NCI-H748 (cell line): ENCODE data around the gene ELMO1.

Source experiments
- DNase-seq: peaks from one replicate; lab custom pipeline; 2025; ENCODE audit not compliant: unreplicated experiment; lab: John Stamatoyannopoulos, UW

Gene ELMO1

DNA sequence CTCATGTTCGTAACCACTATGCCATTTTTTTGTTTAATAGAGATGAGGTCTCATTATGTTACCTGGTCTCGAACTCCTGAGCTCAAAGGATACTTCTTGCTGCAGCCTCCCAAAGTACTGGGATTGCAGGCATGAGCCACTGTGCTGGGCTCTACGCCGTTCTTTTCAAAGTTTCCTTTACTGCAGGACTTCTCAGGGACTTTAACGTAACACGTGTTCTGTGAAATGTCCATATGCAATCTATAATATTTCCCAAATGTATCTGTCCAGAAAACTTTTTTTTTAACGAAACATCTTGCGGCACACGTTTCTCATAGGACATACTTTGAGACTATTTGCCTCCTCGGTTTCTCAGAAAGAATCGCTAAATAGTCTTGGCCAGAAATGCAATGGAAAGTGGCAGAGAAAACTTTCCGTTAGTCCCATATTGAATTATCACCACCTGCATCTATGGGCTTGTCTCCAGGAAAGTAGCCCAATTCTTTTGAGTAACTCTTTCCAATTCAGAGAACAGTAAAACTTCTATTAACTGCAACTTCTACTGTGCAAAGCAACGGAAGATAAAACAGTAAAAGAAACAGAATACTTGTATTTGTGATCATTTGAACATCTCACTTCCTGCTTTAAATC, 96.3 kb downstream of the ELMO1 start:
- DNase-seq: no peak

DNA sequence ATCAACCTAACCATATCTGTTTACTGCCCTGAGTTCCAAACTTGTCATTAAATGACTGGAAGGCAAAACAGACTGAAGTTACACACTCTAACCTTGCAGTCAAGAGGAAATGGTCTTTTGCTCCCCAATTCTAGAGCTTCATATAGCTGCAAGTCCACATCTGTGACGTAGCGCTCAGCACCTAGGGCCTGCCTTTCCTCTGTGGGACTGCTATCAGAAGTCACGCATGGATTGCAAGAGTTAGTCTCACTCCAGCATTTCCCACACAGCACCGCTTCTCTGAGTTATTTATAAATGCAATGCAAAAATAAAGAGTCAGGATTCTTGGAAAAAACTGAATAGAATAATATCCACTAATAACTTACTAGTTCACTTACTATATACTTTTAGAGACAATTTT, 96.9 kb downstream of the ELMO1 start:
- DNase-seq: no peak

- no peak for DNase-seq
These were observed 98.6 kb downstream of the ELMO1 start for GRCh38 chr7:37349979-37350590.

DNA sequence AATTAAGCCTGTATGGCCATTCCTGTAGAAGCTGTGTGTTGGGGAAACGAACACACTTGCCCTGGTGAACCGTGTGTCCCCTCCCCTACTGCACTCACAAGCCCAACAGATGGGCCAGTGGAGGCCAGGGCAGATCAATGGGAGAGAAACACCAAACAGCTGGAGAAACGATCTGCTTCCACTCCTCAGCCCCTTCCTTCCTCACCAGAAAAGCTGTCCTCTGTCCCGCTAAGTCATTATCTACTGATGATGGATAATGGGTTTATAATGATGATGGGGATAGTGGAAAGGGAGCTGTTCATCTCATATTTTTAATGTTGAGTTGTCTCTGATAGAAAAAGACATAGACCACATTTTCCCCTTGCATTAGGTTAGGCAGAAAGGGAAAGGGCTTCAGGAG, 99.7 kb downstream of the ELMO1 start:
- DNase-seq: peak; percentile 37

- DNase-seq: peak; percentile 95
These were observed 101.9 kb downstream of the ELMO1 start for GRCh38 chr7:37346761-37347160.

DNA sequence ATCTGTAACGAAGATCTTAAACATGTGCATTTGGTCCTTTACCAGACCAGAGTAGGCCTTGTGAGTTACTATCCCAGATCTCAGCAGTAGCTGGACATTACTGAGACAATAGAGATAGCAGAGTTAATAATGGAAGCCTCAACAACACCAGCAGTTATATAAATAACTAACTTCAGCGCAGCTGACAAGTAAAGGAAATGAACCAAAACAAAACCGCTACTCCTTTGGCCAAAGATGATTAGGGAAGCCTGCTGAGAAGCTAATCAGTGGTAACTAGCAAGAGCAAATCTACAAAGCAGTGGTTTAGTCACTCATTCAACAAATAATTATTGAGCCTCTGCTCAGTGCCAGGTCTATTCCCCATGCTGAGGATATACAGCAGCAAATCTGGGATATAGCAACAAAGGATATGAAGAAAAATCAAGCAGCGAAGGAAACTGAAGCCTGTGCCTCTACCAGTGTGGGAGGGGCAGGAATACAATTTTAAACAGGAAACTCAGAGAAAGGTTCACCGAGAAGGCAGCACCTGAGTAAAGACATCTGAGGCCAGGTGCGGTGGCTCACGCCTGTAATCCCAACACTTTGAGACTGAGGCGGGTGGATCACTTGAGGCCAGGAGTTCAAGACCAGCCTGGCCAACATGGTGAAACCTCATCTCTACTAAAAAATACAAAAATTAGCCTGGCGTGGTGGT, 103.6 kb downstream of the ELMO1 start:
- DNase-seq: peak; percentile 68

GRCh38 chr7:37342688-37343471, 105.8 kb downstream of the ELMO1 start:
- no peak for DNase-seq

GRCh38 chr7:37342176-37342687, 106.4 kb downstream of the ELMO1 start:
- DNase-seq: no peak

DNA sequence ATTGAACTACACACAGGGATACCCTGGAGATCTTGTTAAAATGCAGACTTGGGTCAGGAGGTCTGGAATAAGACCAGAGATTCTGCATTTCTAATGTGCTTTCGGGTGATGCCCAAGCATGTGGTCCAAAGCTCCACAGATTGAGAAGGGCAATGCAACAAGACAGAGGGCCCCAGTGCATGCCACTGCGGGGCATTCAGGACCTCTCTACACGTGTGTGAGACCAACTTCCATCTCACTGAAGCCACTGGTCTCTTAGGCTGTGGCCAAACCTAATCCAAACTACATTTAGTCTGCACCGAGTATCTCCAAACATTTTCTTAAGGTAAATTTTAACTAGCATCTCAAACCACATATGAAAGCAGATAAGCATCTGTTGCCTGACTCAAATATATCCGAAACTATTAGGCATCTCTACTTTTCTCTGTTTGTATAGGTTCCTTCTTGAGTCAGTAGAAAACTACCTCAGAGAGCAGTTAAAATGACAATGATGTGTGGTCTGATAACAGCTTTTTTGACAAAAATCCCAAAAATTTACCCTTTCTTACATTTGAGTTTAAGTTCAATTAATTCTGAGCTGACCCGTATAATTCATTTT, 107.5 kb downstream of the ELMO1 start:
- no peak for DNase-seq

DNA sequence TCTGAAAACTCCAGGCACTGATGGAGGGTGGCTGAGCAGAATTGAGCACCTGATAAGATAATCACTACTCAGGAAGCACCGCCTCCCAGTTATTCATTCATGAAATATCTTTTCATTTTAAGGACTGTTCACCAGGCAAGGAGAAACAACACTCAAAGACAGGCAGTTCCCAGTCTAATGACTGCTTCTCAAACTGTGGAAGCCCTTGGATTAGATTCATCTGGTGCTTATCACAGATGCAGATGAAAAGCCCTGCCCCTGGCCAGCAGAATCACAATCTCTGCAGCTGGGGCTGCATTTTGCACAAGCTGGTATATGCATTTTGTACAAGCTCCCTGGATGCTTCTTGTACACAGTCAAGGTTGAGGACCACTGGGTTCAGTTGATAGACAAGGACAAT, 109.7 kb downstream of the ELMO1 start:
- no peak for DNase-seq

GRCh38 chr7:37337522-37337921, 111.1 kb downstream of the ELMO1 start:
- DNase-seq: no peak

- DNase-seq: no peak
These were observed 112.4 kb downstream of the ELMO1 start for GRCh38 chr7:37336259-37336658.

GRCh38 chr7:37333075-37333474, 115.6 kb downstream of the ELMO1 start:
- DNase-seq: no peak

DNA sequence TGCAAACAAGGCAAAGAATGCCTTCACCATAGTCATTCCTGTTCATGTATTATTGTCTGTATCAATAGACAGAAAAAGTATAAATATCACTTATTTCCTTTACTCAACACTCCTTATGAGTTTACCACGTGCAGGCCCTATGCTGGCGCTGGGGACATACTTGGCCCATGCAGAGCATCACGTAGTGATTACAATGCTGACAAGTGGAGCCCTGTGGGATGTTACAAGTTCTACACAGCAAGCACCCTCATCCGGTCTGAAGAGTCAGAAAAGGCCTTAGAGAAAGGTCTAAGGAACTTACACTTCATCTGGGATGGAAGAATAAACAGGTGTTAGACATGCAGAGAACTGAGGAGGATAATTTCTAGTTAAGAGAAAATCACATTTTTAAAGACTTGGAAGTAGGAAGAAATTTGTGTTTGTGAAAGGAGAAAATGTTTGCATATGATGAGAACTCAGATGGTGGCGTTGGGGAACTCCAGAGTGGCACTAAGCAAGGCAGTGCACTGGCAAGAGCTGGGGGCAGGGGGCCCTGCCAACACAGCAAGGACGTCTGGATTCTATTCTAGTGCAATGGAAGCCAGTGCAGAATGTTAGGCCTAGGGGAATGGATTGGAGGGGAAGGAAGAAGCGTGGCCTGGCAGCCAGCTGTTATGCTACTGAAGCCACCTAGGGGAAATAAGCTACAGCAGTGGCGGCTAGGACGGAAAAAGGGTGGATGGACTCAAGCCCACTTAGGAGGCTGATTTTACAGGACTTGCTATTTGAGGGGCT, 116.2 kb downstream of the ELMO1 start:
- DNase-seq: no peak

- no peak for DNase-seq
These were observed 117.9 kb downstream of the ELMO1 start for GRCh38 chr7:37330775-37331174.

- DNase-seq: no peak
These were observed 118.7 kb downstream of the ELMO1 start for GRCh38 chr7:37329940-37330339.

GRCh38 chr7:37327288-37327687, 121.4 kb downstream of the ELMO1 start:
- DNase-seq: no peak

DNA sequence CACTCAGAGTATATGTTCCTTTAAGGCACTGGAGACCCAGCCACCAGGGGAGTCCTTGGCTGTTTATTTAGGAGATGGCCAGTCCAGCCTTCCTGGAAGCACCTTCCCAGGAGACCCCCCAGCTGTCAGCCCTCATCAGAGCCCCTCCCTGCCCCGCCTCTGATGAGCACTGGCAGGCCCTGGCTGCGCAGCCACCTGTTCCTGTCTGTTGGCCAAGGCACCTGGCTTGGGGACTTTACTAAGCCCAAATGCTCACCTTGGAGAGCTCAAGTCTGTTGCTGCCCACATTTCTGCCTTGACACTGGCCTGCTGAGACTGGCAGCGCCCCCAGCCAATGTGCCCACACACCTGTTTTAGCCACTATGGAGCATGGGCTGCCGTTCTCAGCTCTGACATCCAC, 124.7 kb downstream of the ELMO1 start:
- DNase-seq: peak; percentile 16

- DNase-seq: no peak
These were observed 125.8 kb downstream of the ELMO1 start for GRCh38 chr7:37322831-37323230.

- no peak for DNase-seq
These were observed 127.7 kb downstream of the ELMO1 start for GRCh38 chr7:37320848-37321468.
